WTC11 (cell line): ENCODE measurements around the gene COL4A1. TPM values are rescaled to one million over a fixed set of nuclear protein-coding genes. Genes with fewer than 3 reads are reported as not detected.

Experiments
- ATAC-seq: fragments of 200-7000 bp; cut with Tn5 transposase; 2 replicates; pipeline ENCODE4 v1.10.0; 2021; ENCODE audit warnings: mild to moderate bottlenecking, moderate library complexity
- CTCF ChIA-PET: fragments of 300-600 bp; sonication (Branson Sonifier 250); formaldehyde crosslinking; loops from one replicate; lab custom pipeline; 2021; ENCODE audit warnings: antibody characterized with exemption; lab: Charles Lee
- POLR2A ChIA-PET: fragments of 350-600 bp; sonication (Branson Sonifier 250); formaldehyde crosslinking; loops from one replicate; lab custom pipeline; 2021; ENCODE audit warnings: antibody characterized with exemption; lab: Charles Lee
- DNase-seq: peaks from one replicate; pipeline ENCODE4 v3.0.0; 2021; ENCODE audit warnings: low spot score
- H3K27ac Mint-ChIP-seq: 2 replicates; pipeline ENCODE4 v1.8.0; 2021; ENCODE audit warnings: mixed read lengths
- H3K27me3 Mint-ChIP-seq: 2 replicates; pipeline ENCODE4 v1.8.0; 2021; ENCODE audit warnings: low read depth, mild to moderate bottlenecking, moderate library complexity, mixed read lengths
- H3K36me3 Mint-ChIP-seq: 2 replicates; pipeline ENCODE4 v1.8.0; 2021; ENCODE audit warnings: mixed read lengths
- H3K4me1 Mint-ChIP-seq: 2 replicates; pipeline ENCODE4 v1.8.0; 2022; ENCODE audit warnings: mixed read lengths
- H3K4me3 Mint-ChIP-seq: 2 replicates; pipeline ENCODE4 v1.8.0; 2021; ENCODE audit warnings: mild to moderate bottlenecking, moderate library complexity, mixed read lengths
- H3K9me3 Mint-ChIP-seq: 2 replicates; pipeline ENCODE4 v1.8.0; 2021; ENCODE audit warnings: mixed read lengths
- AFF4 ChIP-seq: sonication (generic); formaldehyde crosslinking; IDR thresholded peaks from 2 replicates; pipeline ENCODE4 v1.8.1; 2023; ENCODE audit warnings: mild to moderate bottlenecking, missing genetic modification reagents, borderline replicate concordance
- CDX4 ChIP-seq: fragments of 250-450 bp; sonication (Bioruptor Pico); IDR thresholded peaks from 2 replicates; pipeline ENCODE4 v1.9.0; 2021; ENCODE audit warnings: moderate library complexity, mild to moderate bottlenecking, inconsistent platforms, borderline replicate concordance
- CTCF ChIP-seq: fragments of 200-600 bp; IDR thresholded peaks from 2 replicates; pipeline ENCODE4 v1.8.0; 2022; ENCODE audit warnings: antibody characterized with exemption
- E2F4 ChIP-seq: sonication (generic); formaldehyde crosslinking; IDR thresholded peaks from 2 replicates; pipeline ENCODE4 v1.8.1; 2022; ENCODE audit warnings: low read depth, mild to moderate bottlenecking, moderate library complexity, missing genetic modification reagents, borderline replicate concordance
- HMGA2 ChIP-seq: fragments of 250-450 bp; sonication (Bioruptor Pico); IDR thresholded peaks from 2 replicates; pipeline ENCODE4 v1.4.0; 2021; ENCODE audit warnings: mild to moderate bottlenecking, moderate library complexity
- IRF2 ChIP-seq: sonication (generic); formaldehyde crosslinking; IDR thresholded peaks from 2 replicates; pipeline ENCODE4 v1.8.0; 2022; ENCODE audit warnings: low read depth, missing genetic modification reagents, borderline replicate concordance
- MYBL2 ChIP-seq: sonication (generic); formaldehyde crosslinking; IDR thresholded peaks from 2 replicates; pipeline ENCODE4 v1.8.1; 2023; ENCODE audit warnings: mild to moderate bottlenecking, moderate library complexity, missing genetic modification reagents
- NFYB ChIP-seq: sonication (generic); formaldehyde crosslinking; conservative IDR thresholded peaks from 2 replicates; pipeline ENCODE4 v1.8.0; 2022; ENCODE audit warnings: low read depth, missing genetic modification reagents
- PRRX2 ChIP-seq: fragments of 250-450 bp; sonication (Bioruptor Pico); IDR thresholded peaks from 2 replicates; pipeline ENCODE4 v1.8.0; 2021; ENCODE audit warnings: mild to moderate bottlenecking
- total RNA-seq: library from RNA; stranded (reverse); gene quantifications from 3 replicates; pipeline ENCODE4 v1.2.3, GENCODE V29; 2021

COL4A1 gene
- total RNA-seq, 1 experiment from 2014 or later = 89.6 TPM

- DNase-seq = peak; percentile 83
- CTCF ChIA-PET = interaction anchor here (0.6 to 3.3 kb wide), 30 partner anchors 9 to 216 kb away, joined by 3 to 31 read pairs (median 4); partner anchors contain the start of genes COL4A1 and COL4A2
Measured at GRCh38 chr13:110352735-110353134, 45.8 kb upstream of the COL4A1 start.

GRCh38 chr13:110351636-110352420, 44.9 kb upstream of the COL4A1 start:
- Mint-ChIP-seq H3K9me3 (no peaks in the 10 kb centered on the region), H3K4me3 (no peak overlapping the region)
- DNase-seq = no peak
- no peak for TF ChIP-seq AFF4 (CRISPR knock-in tag)
- no peak for TF ChIP-seq CDX4 (CRISPR knock-in tag)
- no peak for TF ChIP-seq IRF2 (CRISPR knock-in tag)
- no peak for TF ChIP-seq HMGA2 (CRISPR knock-in tag)
- TF ChIP-seq, all 79 proteins: peak for 0
- CTCF ChIA-PET = interaction anchor here (0.6 to 3.3 kb wide), 12 partner anchors 10 to 216 kb away, joined by 3 to 31 read pairs (median 4); no protein-coding TSS in a partner anchor
- H3K36me3 Mint-ChIP-seq = no peaks in the 10 kb centered on the region
- no peak overlapping the region for H3K27ac Mint-ChIP-seq
- POLR2A ChIA-PET = no interaction called here
- ATAC-seq = no peak
- H3K4me1 Mint-ChIP-seq = peaks cover 42% of the 10 kb centered on the region
- no peaks in the 10 kb centered on the region for H3K27me3 Mint-ChIP-seq

More at GRCh38 chr13:110352735-110353134, 45.8 kb upstream of the COL4A1 start:
- Mint-ChIP-seq H3K4me1 (peaks cover 42% of the 10 kb centered on the region), H3K9me3 (no peaks in the 10 kb centered on the region), H3K4me3 (no peak overlapping the region), H3K36me3 (no peaks in the 10 kb centered on the region; the same call in 1 of the 2 replicates), H3K27me3 (no peaks in the 10 kb centered on the region; the same call in 1 of the 2 replicates), H3K27ac (no peak overlapping the region)
- peak; percentile 71 for ATAC-seq
- POLR2A ChIA-PET = no interaction called here
- no peak for TF ChIP-seq E2F4 (CRISPR knock-in tag)
- no peak for TF ChIP-seq NFYB
- no peak for TF ChIP-seq PRRX2
- peak; percentile 65 for TF ChIP-seq CTCF

- no peaks in the 10 kb centered on the region for H3K27me3 Mint-ChIP-seq
- ATAC-seq (no peak), DNase-seq (no peak)
- H3K27ac Mint-ChIP-seq = no peak overlapping the region
- POLR2A ChIA-PET = no interaction called here
- no peaks in the 10 kb centered on the region for H3K9me3 Mint-ChIP-seq
- CTCF ChIA-PET = interaction anchor here (1.0 to 3.3 kb wide), 3 partner anchors 12 to 103 kb away, joined by 3 to 31 read pairs (median 3); no protein-coding TSS in a partner anchor
- no peaks in the 10 kb centered on the region for H3K36me3 Mint-ChIP-seq
- peaks cover 32% of the 10 kb centered on the region for H3K4me1 Mint-ChIP-seq
- TF ChIP-seq PRRX2 = no peak
- H3K4me3 Mint-ChIP-seq = no peak overlapping the region
Measured at GRCh38 chr13:110350509-110350908, 43.6 kb upstream of the COL4A1 start.

GRCh38 chr13:110350049-110350448, 43.1 kb upstream of the COL4A1 start:
- H3K27me3 Mint-ChIP-seq = no peaks in the 10 kb centered on the region
- peaks cover 31% of the 10 kb centered on the region for H3K4me1 Mint-ChIP-seq
- ChIA-PET CTCF (interaction anchor here (3.3 kb wide), 1 partner anchor 12 kb away, joined by 31 read pairs; no protein-coding TSS in a partner anchor), POLR2A (no interaction called here)
- DNase-seq (no peak), ATAC-seq (no peak)
- no peak overlapping the region; the same call in 1 of the 2 replicates for H3K27ac Mint-ChIP-seq
- no peak for TF ChIP-seq MYBL2 (CRISPR knock-in tag)
- H3K36me3 Mint-ChIP-seq = no peaks in the 10 kb centered on the region
- no peak overlapping the region for H3K4me3 Mint-ChIP-seq
- no peaks in the 10 kb centered on the region for H3K9me3 Mint-ChIP-seq
